ENCODE data around the gene SLC25A41.

Gene SLC25A41

DNA sequence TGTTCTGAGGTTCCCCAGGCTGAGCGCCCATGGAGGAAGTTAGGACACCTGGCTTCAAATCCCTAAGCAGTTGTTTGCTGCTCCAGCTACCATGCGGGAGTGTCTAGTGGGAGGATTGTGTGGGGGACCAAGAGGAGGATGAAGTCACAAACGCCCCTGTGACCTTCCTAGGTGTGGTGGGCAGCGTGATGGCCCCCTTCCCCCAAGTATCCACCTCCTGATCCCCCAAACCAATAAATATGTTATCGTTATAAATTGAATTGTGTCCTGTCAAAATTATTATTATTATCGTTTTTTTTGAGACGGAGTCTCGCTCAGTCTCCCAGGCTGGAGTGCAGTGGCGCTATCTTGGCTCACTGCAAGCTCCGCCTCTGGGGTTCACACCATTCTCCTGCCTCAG lies at the start of gene SLC25A41:
TSS of gene SLC25A41 (minus strand) at position 101 of the 400 bp plus-strand sequence. CDS start at position 31, 70 bp downstream.
- DNase-seq, result no peak

DNA sequence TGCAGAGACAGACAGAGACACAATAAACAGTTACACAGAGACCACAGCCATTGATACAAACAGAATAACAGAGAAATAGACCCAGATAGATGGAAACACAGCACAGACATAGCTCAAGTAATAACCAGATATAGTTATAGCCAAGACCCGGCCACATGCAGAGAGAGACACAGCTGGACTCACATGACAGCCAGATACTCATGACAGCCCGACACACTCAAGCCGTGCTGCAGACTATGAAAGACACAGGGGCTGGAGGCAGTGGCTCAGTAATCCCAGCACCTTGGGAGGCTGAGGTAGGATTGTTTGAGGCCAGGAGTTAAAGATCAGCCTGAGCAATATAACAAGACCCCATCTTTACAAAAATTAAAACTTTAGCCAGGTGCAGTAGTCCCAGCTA lies 49.7 kb upstream of the SLC25A41 start:
- no peak for DNase-seq

GRCh38 chr19:6482343-6482686 lies 48.8 kb upstream of the SLC25A41 start:
- no peak for DNase-seq

- DNase-seq, result no peak
Measured at GRCh38 chr19:6481541-6482342, 48.2 kb upstream of the SLC25A41 start, which contains the start of gene DENND1C. Gene DENND1C, minus strand, starts transcription at chr19:6481787. Its CDS starts 92 bp downstream, at chr19:6481695.

DNA sequence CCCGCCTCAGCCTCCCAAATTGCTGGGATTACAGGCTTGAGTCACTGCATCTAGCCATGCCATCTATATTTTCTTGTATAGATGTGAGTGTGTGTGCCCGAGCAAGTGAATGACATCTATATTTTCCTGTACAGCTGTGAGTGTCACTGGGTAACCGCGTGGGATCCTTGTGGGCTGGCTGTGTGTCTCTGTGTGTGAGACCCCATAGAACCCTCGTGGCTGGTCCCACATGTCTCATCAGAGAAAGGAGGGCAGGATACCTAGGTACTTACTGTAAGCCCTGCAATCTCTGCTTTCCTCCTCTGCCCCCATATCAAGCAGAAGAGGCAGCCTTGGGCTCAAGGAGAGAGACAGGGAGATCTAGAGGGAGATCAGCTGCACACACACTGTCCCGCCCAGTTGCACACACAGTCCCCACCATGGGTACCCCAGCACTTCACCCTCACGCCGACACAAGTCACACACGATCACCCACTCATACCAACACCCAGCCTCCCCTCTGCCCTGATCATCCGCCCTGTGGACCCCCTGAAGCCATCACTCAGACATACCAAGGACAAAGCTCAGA lies 47.4 kb upstream of the SLC25A41 start:
- no peak for DNase-seq

DNA sequence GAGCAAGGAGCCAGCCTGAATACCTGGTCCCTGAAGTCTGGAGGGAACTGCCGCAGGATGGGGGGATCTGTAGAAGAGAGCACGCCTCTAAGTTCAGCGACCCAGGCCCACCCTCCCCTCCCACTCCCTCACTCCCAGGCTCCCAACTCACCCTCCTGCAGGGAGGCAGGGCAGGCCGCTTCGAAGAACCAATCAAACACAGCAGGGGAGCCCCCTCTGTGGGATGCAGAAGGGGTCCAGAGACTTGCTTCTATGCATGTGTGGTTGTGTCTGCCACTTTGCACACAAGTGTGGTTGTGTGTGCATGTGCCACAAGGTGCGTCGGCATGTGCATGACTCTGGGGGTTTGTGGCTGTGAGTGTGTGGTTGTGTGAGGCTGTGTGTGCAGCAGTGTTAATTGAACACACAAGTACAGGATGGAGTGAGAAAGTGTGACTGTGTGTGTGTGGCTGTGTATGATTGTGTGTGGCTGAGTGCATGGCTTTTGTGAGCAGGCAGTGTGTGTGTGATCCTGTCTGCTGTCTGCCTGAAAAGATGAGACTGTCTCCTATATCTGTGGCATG lies 46.4 kb upstream of the SLC25A41 start:
- no peak for DNase-seq

- DNase-seq, result no peak
Measured at GRCh38 chr19:6478815-6479214, 45.3 kb upstream of the SLC25A41 start.

- DNase-seq, result no peak
Measured at GRCh38 chr19:6476896-6477431, 43.4 kb upstream of the SLC25A41 start.

- no peak for DNase-seq
Measured at GRCh38 chr19:6476155-6476895, 42.8 kb upstream of the SLC25A41 start.

DNA sequence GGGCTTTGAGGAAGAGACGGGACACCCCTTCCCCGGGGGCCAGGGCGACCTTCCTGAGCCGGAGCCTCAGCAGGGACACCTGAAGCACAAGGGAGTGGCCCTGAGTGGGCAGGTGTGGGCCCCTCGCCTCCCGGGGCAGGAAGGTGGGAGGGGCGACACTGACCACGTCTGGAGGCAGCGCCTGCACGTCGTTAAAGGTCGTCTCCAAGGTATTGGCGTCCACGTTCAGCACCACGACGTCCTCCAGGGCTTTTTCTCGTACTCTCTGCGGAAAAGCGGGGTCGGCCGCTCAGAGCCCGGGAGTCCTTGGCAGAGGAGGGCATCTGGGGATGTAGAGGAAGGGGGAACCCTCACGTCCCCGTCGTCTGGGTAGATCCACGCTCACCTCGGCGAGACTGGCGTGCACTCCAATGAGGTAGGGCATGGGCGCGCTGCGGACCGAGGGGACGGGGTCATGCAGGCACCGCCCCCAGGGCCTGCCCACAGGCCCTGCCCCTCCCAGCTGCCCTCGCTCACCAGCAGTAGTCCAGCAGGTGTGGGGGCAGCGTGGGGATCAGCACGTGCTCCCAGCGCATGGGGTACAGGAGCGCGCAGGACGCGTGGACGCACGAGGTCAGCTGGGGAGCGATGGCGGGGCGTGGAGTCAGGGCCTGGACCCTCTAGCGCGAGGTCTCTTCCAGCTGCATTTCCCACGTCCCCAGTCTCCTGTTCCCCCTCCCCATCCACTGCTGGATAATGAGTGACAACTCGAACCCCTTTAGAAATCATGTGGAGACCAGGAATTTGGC lies 42.0 kb upstream of the SLC25A41 start:
- DNase-seq, result no peak

GRCh38 chr19:6473647-6474046 lies 40.1 kb upstream of the SLC25A41 start:
- no peak for DNase-seq

- no peak for DNase-seq
Measured at GRCh38 chr19:6472713-6473112, 39.1 kb upstream of the SLC25A41 start.

DNA sequence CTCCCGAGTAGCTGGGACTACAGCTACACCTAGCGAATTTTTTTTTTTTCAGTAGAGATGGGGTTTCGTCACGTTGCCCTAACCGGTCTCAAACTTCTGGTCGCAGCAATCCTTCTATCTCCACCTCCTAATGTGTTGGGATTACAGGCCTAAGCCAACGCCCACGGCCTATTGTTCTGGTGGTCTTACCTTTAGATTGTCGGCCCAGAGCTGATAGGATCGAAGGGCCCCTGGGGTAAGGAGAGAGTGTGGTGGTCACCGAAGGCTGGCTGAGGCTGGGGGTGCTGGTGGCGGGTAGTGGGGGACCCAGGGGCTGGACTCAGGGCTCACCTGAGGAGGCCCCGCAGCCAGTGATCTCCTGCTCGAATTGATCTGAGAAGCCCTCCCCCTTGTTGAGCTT lies 37.5 kb upstream of the SLC25A41 start:
- DNase-seq, result no peak

GRCh38 chr19:6470173-6470572 lies 36.6 kb upstream of the SLC25A41 start:
- DNase-seq, result no peak

DNA sequence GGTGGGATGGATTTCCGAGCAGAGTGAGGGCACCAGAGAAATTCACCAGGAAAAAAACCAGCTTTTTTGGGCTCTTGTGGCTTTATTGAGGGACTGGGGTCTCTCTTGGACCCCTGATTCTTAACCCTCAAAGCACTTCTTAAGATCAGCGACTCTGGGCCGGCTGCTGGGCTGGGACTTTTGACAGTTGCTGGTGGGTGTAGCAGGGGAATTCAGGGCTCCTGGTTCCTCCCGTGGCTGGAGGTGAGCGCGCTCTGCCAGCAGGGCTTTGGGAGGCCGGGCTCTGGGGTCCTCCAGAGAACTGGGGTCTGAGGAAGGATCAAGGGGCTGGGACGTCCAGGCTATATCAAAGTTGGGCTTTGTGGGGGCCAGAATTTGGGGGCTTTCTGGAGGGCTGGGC lies 33.8 kb upstream of the SLC25A41 start:
- no peak for DNase-seq

DNA sequence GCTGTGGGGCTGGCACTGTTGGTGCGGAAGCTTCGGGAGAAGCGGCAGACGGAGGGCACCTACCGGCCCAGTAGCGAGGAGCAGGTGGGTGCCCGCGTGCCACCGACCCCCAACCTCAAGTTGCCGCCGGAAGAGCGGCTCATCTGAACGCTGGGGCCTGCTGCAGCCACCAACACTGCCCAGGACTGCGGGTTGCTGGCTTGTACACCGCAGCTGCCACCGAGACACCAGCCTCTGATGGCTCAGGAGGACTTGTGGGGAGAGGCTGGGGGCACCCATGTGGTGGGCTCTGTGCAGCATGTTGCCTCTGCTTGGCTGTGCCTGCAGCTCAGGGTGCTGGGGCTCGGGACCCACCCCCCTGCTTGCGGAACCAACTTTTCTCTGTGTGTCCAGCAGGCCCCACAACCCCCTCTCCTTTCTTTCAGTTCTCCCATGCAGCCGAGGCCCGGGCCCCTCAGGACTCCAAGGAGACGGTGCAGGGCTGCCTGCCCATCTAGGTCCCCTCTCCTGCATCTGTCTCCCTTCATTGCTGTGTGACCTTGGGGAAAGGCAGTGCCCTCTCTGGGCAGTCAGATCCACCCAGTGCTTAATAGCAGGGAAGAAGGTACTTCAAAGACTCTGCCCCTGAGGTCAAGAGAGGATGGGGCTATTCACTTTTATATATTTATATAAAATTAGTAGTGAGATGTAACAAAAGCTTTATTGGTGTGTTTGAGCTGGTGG lies 33.1 kb upstream of the SLC25A41 start:
- no peak for DNase-seq

DNA sequence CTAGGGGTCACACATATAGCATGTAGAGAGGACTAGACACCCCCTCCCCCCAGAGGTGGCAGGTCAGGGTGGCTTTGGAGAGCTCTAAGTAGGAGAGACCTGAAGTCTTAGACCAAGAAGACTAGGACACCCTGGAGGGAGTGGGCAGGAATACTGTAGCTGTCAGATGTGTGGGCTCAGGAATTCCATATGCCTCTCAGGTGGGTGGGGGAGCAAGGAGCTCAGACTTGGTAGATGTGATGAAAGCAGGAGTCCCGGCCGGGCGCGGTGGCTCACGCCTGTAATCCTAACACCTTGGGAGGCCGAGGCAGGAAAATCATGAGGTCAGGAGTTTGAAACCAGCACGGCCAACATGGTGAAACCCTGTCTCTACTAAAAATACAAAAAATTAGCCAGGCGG lies 32.1 kb upstream of the SLC25A41 start:
- DNase-seq, result no peak

DNA sequence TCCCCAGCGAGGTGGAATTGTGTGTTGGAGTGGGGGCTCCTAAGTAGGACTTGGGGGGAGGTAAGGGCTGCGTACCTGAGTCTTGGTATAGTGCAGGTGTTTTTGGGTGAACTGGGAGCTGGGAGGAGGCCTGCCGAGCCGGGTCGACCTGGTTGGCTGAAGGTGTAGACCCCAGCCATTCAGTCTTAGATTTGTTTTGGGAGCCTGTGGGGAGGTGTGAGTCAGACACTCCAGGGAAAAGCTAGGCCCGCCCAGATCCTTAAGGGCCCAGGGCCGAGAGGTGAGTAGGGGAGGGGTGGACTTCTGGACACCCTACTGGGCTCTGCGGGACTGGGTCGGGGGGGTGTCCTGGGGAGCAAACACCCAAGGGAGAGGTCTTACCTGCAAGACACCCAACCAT lies 31.4 kb upstream of the SLC25A41 start:
- no peak for DNase-seq

GRCh38 chr19:6464070-6464873 lies 30.7 kb upstream of the SLC25A41 start, which contains the start of gene CRB3:
Gene CRB3, plus strand, starts transcription at chr19:6464271. Its CDS starts 431 bp downstream, at chr19:6464702.
- DNase-seq, result no peak

GRCh38 chr19:6460099-6460884 lies 26.7 kb upstream of the SLC25A41 start:
- peak; percentile 98 for DNase-seq
